ENCODE results near the gene MLLT3.

The MLLT3 gene

GRCh38 chr9:20625003-20625349 lies 2.7 kb upstream of the MLLT3 start:
- Histone ChIP-seq H3K4me3 (IDR thresholded peaks at IDR 0.05; ENCODE audit: insufficient read depth, low read depth, low read length) (no peak overlapping the region), H3K4me1 (ENCODE audit: low read depth, poor library complexity, severe bottlenecking) (peaks cover 8% of the 10 kb centered on the region), H2AFZ (ENCODE audit: low read depth) (peak overlapping the region; percentile 97), H4K20me1 (ENCODE audit: insufficient read depth) (no peaks in the 10 kb centered on the region), H3K27ac (no peak overlapping the region), H3K27me3 (ENCODE audit: insufficient read depth, low read depth) (0 out of 2 replicates have a peak, but pooled peaks cover 2% of the 10 kb centered on the region), H3K9ac (no peak overlapping the region), H3K36me3 (ENCODE audit: insufficient read depth) (no peaks in the 10 kb centered on the region), H3K4me2 (peak overlapping the region; percentile 66), H3K79me2 (ENCODE audit: insufficient read depth, low read depth) (no peaks in the 10 kb centered on the region; the same call in 1 of the 2 replicates)
- peak; percentile 59 for TF ChIP-seq CTCF (conservative IDR thresholded peaks at IDR 0.05; ENCODE audit: low read depth, low read length)

- H3K36me3 ChIP-seq (ENCODE audit: insufficient read depth) = no peaks in the 10 kb centered on the region
- peak; percentile 91 for TF ChIP-seq CTCF (conservative IDR thresholded peaks at IDR 0.05; ENCODE audit: low read depth, low read length)
- peak overlapping the region; percentile 97 for H2AFZ ChIP-seq (ENCODE audit: low read depth)
- H3K27ac ChIP-seq = no peak overlapping the region
- no peaks in the 10 kb centered on the region; the same call in 1 of the 2 replicates for H3K79me2 ChIP-seq (ENCODE audit: insufficient read depth, low read depth)
- no peak overlapping the region for H3K9ac ChIP-seq
- peak overlapping the region; percentile 66 for H3K4me2 ChIP-seq
- H4K20me1 ChIP-seq (ENCODE audit: insufficient read depth) = no peaks in the 10 kb centered on the region
- H3K4me1 ChIP-seq (ENCODE audit: low read depth, poor library complexity, severe bottlenecking) = peaks cover 8% of the 10 kb centered on the region
- H3K27me3 ChIP-seq (ENCODE audit: insufficient read depth, low read depth) = 0 out of 2 replicates have a peak, but pooled peaks cover 2% of the 10 kb centered on the region
- no peak overlapping the region for H3K4me3 ChIP-seq (IDR thresholded peaks at IDR 0.05; ENCODE audit: insufficient read depth, low read depth, low read length)
Measured at GRCh38 chr9:20624201-20625002, 2.1 kb upstream of the MLLT3 start.

GRCh38 chr9:20623748-20624124 lies 1.4 kb upstream of the MLLT3 start:
- H2AFZ ChIP-seq (ENCODE audit: low read depth) = peak overlapping the region; percentile 97
- H3K4me3 ChIP-seq (IDR thresholded peaks at IDR 0.05; ENCODE audit: insufficient read depth, low read depth, low read length) = no peak overlapping the region
- no peak for TF ChIP-seq CTCF (conservative IDR thresholded peaks at IDR 0.05; ENCODE audit: low read depth, low read length)
- no peak overlapping the region for H3K27ac ChIP-seq
- H3K79me2 ChIP-seq (ENCODE audit: insufficient read depth, low read depth) = no peaks in the 10 kb centered on the region; the same call in 1 of the 2 replicates
- H3K9ac ChIP-seq = peak overlapping the region; percentile 33; the same call in 1 of the 2 replicates
- no peaks in the 10 kb centered on the region for H4K20me1 ChIP-seq (ENCODE audit: insufficient read depth)
- peak overlapping the region; percentile 66 for H3K4me2 ChIP-seq
- no peaks in the 10 kb centered on the region for H3K36me3 ChIP-seq (ENCODE audit: insufficient read depth)
- peaks cover 8% of the 10 kb centered on the region for H3K4me1 ChIP-seq (ENCODE audit: low read depth, poor library complexity, severe bottlenecking)
- H3K27me3 ChIP-seq (ENCODE audit: insufficient read depth, low read depth) = 0 out of 2 replicates have a peak, but pooled peaks cover 2% of the 10 kb centered on the region

GRCh38 chr9:20623021-20623747 lies 885 bp upstream of the MLLT3 start:
- no peak overlapping the region for H3K4me3 ChIP-seq (IDR thresholded peaks at IDR 0.05; ENCODE audit: insufficient read depth, low read depth, low read length)
- 0 out of 2 replicates have a peak, but pooled peaks cover 2% of the 10 kb centered on the region for H3K27me3 ChIP-seq (ENCODE audit: insufficient read depth, low read depth)
- peak overlapping the region; percentile 97 for H2AFZ ChIP-seq (ENCODE audit: low read depth)
- no peaks in the 10 kb centered on the region; the same call in 1 of the 2 replicates for H3K79me2 ChIP-seq (ENCODE audit: insufficient read depth, low read depth)
- TF ChIP-seq CTCF (conservative IDR thresholded peaks at IDR 0.05; ENCODE audit: low read depth, low read length) = no peak
- H3K9ac ChIP-seq = peak overlapping the region; percentile 33; the same call in 1 of the 2 replicates
- peaks cover 8% of the 10 kb centered on the region for H3K4me1 ChIP-seq (ENCODE audit: low read depth, poor library complexity, severe bottlenecking)
- peak overlapping the region; percentile 66 for H3K4me2 ChIP-seq
- no peaks in the 10 kb centered on the region for H4K20me1 ChIP-seq (ENCODE audit: insufficient read depth)
- no peaks in the 10 kb centered on the region for H3K36me3 ChIP-seq (ENCODE audit: insufficient read depth)
- no peak overlapping the region for H3K27ac ChIP-seq
